Stimulated activated CD8-positive, alpha-beta memory T cell treated with anti-CD3 and anti-CD28 coated beads, Interleukin-15, amount 100 ng/mL, for 1 hour (primary cell): ENCODE data around the gene SMAD3.

Experiments used
- DNase-seq: peaks from one replicate; pipeline ENCODE4 v3.0.0-alpha.2; 2020; ENCODE audit warnings: low read depth

The SMAD3 gene

GRCh38 chr15:67036775-67037555 is 28.4 kb upstream of the SMAD3 start:
- DNase-seq, result no peak

GRCh38 chr15:67037694-67038093 is 27.7 kb upstream of the SMAD3 start:
- DNase-seq, result no peak

GRCh38 chr15:67038736-67039135 is 26.7 kb upstream of the SMAD3 start:
- no peak for DNase-seq

GRCh38 chr15:67039384-67040075 is 25.9 kb upstream of the SMAD3 start:
- no peak for DNase-seq

- no peak for DNase-seq
These were observed 25.1 kb upstream of the SMAD3 start for GRCh38 chr15:67040277-67040676.

- DNase-seq, result no peak
These were observed 22.8 kb upstream of the SMAD3 start for GRCh38 chr15:67042551-67043142.

- DNase-seq, result no peak
These were observed 21.2 kb upstream of the SMAD3 start for GRCh38 chr15:67043939-67044771.

GRCh38 chr15:67047149-67047661 is 18.2 kb upstream of the SMAD3 start:
- no peak for DNase-seq

GRCh38 chr15:67048281-67049279 is 16.8 kb upstream of the SMAD3 start:
- DNase-seq, result no peak

- DNase-seq, result no peak
These were observed 15.9 kb upstream of the SMAD3 start for GRCh38 chr15:67049351-67050044.

- no peak for DNase-seq
These were observed 15.3 kb upstream of the SMAD3 start for GRCh38 chr15:67050062-67050461.

- no peak for DNase-seq
These were observed 14.8 kb upstream of the SMAD3 start for GRCh38 chr15:67050522-67051087.

GRCh38 chr15:67051088-67052045 is 14.0 kb upstream of the SMAD3 start:
- no peak for DNase-seq

GRCh38 chr15:67054676-67055075 is 10.7 kb upstream of the SMAD3 start:
- no peak for DNase-seq

GRCh38 chr15:67059127-67059553 is 6.3 kb upstream of the SMAD3 start:
- no peak for DNase-seq

GRCh38 chr15:67061811-67062368 is 3.5 kb upstream of the SMAD3 start:
- DNase-seq, result no peak

GRCh38 chr15:67062369-67062985 is 2.9 kb upstream of the SMAD3 start:
- no peak for DNase-seq
